Stimulated activated CD4-positive, alpha-beta T cell treated with anti-CD3 and anti-CD28 coated beads, Interleukin-15, amount 100 ng/mL, for 48 hours (primary cell): ENCODE data around the gene ASB7.

Experiments
- DNase-seq, 2 donors: peaks; one replicate each; pipeline ENCODE4 v3.0.0-alpha.2; 2020; ENCODE audit warnings: low read depth in 2 of 2

Gene ASB7

DNA sequence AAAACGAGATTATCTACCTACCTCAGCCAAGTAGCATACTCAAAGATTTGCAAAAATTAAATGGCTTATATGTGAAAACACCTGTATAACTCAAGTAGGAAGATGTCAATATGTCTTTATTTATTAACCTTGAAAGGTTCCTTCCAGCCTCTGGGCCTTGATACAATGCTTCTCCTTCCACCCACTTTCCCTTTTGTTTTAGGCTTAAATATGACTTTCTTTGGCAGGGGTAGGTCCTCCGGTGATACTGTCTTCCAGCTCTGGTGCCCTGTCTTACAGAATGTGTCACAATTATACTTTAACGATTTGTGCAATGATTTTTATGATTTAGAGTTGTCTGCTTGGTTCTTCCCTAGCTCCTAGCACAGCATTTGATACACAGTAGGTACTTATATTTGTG, 4.5 kb upstream of the ASB7 start:
- DNase-seq = no peak

- DNase-seq = no peak
These were observed 3.7 kb upstream of the ASB7 start for GRCh38 chr15:100598655-100599054.

DNA sequence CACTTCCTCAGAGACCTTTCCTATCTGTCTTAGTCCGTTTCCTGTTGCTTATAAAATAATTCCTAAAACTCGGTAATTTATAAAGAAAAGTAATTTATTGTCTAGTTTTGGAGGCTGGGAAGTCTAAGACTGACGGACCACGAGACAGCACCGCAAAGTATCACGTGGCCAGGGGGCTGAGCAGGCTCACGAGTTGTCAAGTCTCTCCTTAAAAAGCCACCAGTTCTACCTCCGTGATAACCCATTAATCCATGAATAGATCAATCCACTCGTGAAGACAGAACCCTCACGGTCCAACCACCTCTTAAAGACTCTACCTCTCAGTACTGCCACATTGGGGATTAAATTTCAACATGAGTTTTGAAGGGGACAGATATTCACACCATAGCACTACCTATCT, 1.2 kb upstream of the ASB7 start:
- DNase-seq = no peak

GRCh38 chr15:100601617-100602063, 749 bp upstream of the ASB7 start:
- no peak for DNase-seq

GRCh38 chr15:100602823-100603393, 519 bp downstream of the ASB7 start:
- peak; percentile 23 to 44 for DNase-seq

- DNase-seq = no peak
These were observed 10.2 kb downstream of the ASB7 start for GRCh38 chr15:100612539-100612938.

DNA sequence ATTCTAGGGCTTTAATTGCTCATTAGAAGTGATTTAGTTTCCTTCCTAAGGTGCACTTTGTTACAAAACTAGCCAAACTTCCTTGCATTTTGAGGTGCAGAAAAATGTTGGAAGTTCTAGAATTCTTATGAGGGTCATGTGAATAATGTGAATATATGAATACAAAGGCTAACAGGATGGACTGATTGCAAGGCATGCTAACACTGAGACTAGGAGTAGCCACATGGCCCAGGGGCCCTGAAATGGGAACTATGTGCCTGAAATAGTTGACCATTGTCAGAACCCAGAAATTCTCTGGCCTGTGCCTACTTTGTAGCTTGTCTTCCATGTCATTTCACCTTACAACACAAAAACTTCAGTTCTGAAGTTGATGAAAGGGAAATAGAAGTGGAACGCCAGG, 10.8 kb downstream of the ASB7 start:
- DNase-seq = no peak

- no peak for DNase-seq
These were observed 11.9 kb downstream of the ASB7 start for GRCh38 chr15:100614336-100614735.

DNA sequence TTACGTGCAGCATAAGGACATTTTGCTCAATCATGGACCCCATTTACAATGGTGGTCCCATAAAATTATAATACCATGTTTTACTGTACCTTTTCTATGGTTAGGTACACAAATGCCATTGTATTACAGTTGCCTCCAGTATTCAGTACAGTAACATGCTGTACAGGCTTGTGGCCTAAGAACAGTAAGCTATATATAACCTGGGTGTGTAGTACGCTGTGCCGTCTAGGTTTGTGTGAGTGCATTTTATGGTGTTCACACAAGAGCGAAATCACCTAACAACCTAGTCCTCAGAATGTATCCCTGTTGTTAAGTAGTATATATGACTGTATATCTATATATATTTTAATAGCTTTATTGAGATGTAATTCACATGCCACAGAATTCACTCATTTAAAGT, 12.5 kb downstream of the ASB7 start:
- no peak for DNase-seq

- no peak for DNase-seq
These were observed 13.4 kb downstream of the ASB7 start for GRCh38 chr15:100615801-100616200.

- no peak for DNase-seq
These were observed 14.3 kb downstream of the ASB7 start for GRCh38 chr15:100616700-100617099.

GRCh38 chr15:100623301-100623700, 20.9 kb downstream of the ASB7 start:
- DNase-seq = no peak

DNA sequence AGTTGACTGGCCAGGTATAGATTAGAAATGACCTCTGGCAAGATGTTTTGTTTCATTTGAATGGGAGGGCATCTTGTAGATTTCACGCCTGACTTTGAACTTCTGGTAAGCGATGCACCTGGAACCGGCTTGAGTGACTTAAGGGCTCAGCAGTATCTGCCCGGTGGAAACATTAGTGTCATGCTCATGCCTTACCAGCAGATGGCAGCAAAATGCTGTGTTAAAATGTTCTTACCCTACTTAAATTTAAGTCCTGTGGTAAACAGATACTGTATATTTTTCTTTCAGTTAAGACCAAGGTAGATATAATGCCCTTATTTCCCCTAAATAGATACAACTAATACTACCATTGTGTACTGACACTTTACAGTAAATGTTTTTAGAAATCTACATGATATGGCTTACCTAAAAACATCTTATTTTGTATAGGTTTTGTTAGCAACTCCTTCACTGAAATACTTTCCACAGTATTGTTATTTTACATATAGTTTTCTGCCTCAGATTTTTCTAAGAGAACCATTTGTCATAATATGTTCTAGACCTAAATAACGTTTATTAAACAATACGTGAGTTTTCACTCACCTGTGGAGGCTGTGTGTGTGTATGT, 25.5 kb downstream of the ASB7 start:
- peak; percentile 10 to 52 for DNase-seq

DNA sequence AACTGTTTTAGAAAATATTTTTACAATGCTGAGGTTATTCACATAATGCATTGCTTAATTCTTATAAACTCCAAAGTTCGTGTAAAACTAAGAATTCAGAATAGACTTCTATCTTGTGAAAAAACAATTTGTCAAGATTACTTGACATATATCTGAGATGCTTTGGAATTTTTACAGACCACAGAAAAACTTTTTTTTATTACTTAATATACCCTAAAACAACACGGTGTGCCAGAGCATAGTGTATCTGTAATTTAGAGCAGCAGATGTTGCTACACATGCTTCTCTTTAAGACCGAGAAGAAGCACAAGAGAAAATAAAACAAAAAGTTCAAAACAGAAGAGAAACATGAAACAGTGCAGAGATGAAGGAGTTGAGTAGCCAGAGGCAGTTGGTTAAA, 26.4 kb downstream of the ASB7 start:
- no peak for DNase-seq

- no peak for DNase-seq
These were observed 29.4 kb downstream of the ASB7 start for GRCh38 chr15:100631831-100632230.

- no peak for DNase-seq
These were observed 31.3 kb downstream of the ASB7 start for GRCh38 chr15:100633763-100634075.

DNA sequence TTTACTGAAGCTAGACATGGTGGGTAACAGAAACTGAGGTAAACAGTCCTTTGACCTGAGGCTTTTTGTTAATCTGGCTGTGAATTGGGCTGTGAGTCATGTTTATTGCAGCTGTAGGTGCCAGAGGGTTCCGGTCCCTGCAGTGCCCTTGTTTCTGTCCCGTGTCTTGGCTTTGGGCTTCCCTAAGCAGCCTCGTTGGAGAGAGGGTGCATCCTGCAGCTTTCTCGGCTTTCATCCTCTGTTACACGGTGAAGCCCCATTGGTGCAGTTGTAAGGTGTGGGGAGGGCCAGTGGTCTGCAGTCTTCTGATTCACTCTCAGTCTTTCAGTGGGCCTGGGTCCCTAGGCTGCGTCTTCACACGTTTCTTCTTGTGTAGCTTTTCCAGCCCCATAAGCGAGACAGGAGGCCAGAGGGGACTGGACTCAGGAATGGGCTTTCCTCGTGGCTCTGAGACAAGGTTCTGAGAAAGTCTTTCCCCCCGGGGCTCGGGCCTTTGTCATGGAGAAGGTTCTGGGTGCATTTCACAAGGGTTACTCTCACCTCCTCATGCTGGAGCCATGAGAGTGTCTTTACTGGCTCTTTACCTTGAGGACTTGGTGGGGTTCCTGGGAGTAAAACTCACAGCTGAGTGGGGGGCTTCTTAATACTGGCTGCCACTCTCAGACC, 33.1 kb downstream of the ASB7 start:
- no peak for DNase-seq

DNA sequence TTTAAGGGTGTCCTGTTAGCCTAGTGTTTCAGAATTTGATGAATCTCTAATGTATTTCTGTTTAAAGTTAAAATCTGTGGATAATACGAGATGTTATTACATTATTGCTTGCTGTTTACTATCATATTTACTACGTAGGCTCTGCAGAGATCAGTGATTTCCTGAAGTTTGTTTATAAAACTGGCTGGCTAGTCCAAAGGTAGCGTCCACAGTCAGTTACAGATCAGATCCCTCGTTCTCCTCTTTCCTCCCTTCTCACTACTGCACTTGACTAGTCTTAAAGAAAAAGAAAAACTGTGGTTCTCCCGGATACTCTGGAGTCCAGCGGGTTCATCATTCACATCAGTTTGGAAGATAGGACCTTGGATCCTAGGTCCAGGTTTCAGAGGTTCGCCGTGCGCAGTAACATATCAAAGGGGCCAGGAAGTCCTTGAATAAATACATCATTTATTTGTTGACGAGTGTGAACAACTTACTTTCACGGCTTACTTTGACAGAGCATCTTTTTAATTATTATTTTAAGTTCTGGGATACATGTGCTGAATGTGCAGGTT, 35.9 kb downstream of the ASB7 start:
- no peak for DNase-seq

GRCh38 chr15:100642213-100642949, 40.0 kb downstream of the ASB7 start:
- DNase-seq = no peak

DNA sequence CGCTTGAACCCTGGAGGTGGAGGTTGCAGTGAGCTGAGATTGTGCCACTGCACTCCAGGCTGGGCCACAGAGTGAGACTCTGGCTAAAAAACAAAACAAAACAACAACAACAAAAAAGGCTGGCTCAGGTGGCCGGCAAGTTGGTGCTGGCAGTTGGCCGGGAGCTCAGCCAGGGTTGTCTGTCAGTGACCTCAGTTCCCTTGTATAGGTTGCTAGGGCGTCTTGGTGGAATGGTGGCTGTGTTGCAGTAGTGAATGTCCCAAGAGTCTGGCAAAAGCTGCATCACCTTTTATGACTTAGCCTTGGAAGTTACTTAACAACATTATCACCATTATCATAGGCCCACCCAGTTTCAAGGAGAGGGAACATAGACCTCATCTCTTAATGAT, 40.6 kb downstream of the ASB7 start:
- DNase-seq = no peak

- no peak for DNase-seq
These were observed 43.3 kb downstream of the ASB7 start for GRCh38 chr15:100645671-100646070.

GRCh38 chr15:100648951-100649350, 46.6 kb downstream of the ASB7 start:
- DNase-seq = no peak

DNA sequence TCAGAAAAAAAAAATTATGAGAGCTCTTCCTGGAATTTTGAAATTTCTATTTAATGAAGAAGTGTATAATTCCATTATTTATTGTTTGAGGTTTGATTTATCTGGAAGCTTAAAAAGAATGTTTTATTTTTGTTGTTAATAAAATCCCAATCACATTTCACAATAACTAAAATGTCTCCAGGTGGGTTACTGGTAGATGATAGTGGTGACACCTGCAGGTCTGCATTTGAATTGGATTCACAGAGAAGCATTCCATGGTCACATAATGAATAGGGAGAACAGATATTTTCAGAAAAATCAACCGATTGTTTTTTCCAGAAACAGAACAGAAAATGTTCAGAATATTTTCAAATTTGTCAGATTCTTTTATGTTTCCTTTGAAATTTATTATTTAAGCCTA, 48.3 kb downstream of the ASB7 start:
- no peak for DNase-seq
